A549 (cell line): ENCODE data around the gene CABP7. TPM values are rescaled to one million over a fixed set of nuclear protein-coding genes. Genes with fewer than 3 reads are reported as not detected.

Source experiments
- ATAC-seq, 2 experiments: fragments of 200-7000 bp in 1 of 2; fragments of >200 bp in 1 of 2; cut with Nextera tagmentation in 1 of 2; cut with Tn5 transposase in 1 of 2; 3 replicates each; pipeline versions ENCODE4 v1.8.0 to v1.9.1; 2018 to 2020; ENCODE audit warnings: mild to moderate bottlenecking in 1 of 2, moderate library complexity in 1 of 2
- CTCF ChIA-PET: fragments of 300-600 bp; sonication (Branson Sonifier 250); formaldehyde crosslinking; extraction: SDS; loops from one replicate; lab custom pipeline; 2021; ENCODE audit warnings: antibody characterized with exemption, inconsistent platforms; lab: Yijun Ruan, JAX
- POLR2A ChIA-PET: fragments of 350-600 bp; formaldehyde crosslinking; extraction: SDS; loops from one replicate; lab custom pipeline; 2021; ENCODE audit warnings: antibody characterized with exemption, inconsistent platforms; lab: Yijun Ruan, JAX
- DNase-seq, 2 experiments: peaks; one replicate each; pipeline versions ENCODE4 v3.0.0 to v3.0.0-alpha.2; 2011 to 2016; ENCODE audit warnings: low read depth in 1 of 2, low spot score in 1 of 2
- FAIRE-seq: peaks from 2 replicates; lab custom pipeline; 2011; peaks lifted over from hg19 to GRCh38; lab: Jason Lieb, UNC
- H3K27ac ChIP-seq, 2 experiments: fragments of >200 bp; sonication (Bioruptor Twin); formaldehyde crosslinking; 3 replicates each; pipeline ENCODE4 v1.5.1; 2016 to 2017
- H3K4me1 ChIP-seq: fragments of >200 bp; sonication (Bioruptor Twin); formaldehyde crosslinking; 3 replicates; pipeline ENCODE4 v1.6.1; 2016
- H3K4me2 ChIP-seq: fragments of >200 bp; sonication (Bioruptor Twin); formaldehyde crosslinking; 3 replicates; pipeline ENCODE4 v1.6.1; 2016
- H3K4me3 ChIP-seq: fragments of >200 bp; sonication (Bioruptor Twin); formaldehyde crosslinking; 3 replicates; pipeline ENCODE4 v1.5.1; 2016
- H3K9me3 ChIP-seq: fragments of >200 bp; sonication (Bioruptor Twin); formaldehyde crosslinking; 3 replicates; pipeline ENCODE4 v1.6.1; 2016
- CBX2 ChIP-seq: fragments of 200-600 bp; sonication (generic); IDR thresholded peaks from 2 replicates; pipeline ENCODE4 v1.6.1; 2016; ENCODE audit warnings: low read depth, mild to moderate bottlenecking, borderline replicate concordance
- CTCF ChIP-seq: fragments of >200 bp; sonication (Bioruptor Twin); formaldehyde crosslinking; IDR thresholded peaks from 3 replicates; pipeline ENCODE4 v1.5.1; 2016
- EHMT2 ChIP-seq: fragments of 200-600 bp; sonication (generic); IDR thresholded peaks from 2 replicates; pipeline ENCODE4 v1.6.1; 2016; ENCODE audit warnings: antibody characterized with exemption, low read depth, mild to moderate bottlenecking, moderate library complexity
- ESRRA ChIP-seq: fragments of 150-350 bp; IDR thresholded peaks from 2 replicates; pipeline ENCODE4 v1.6.1; 2014; ENCODE audit warnings: mild to moderate bottlenecking, low read length, borderline replicate concordance
- NFE2L2 ChIP-seq: fragments of 150-350 bp; conservative IDR thresholded peaks from 2 replicates; pipeline ENCODE4 v1.6.1; 2014; ENCODE audit warnings: low read length
- PBX3 ChIP-seq: IDR thresholded peaks from 2 replicates; pipeline ENCODE4 v1.6.1; 2012
- POLR2A ChIP-seq: IDR thresholded peaks from 2 replicates; pipeline ENCODE4 v1.6.1; 2012; ENCODE audit warnings: mild to moderate bottlenecking, low read length
- POLR2AphosphoS2 ChIP-seq: conservative IDR thresholded peaks from 2 replicates; pipeline ENCODE4 v1.6.1; 2012; ENCODE audit warnings: low read length, improper control_type of control experiment, inconsistent platforms
- RAD21 ChIP-seq, 2 experiments: fragments of >200 bp in 1 of 2; sonication (Bioruptor Twin) in 1 of 2; formaldehyde crosslinking in 1 of 2; IDR thresholded peaks in 1 of 2; conservative IDR thresholded peaks in 1 of 2; 2 replicates in 1 of 2; 3 replicates in 1 of 2; pipeline ENCODE4 v1.6.1; 2012 to 2018; ENCODE audit warnings: inconsistent platforms in 1 of 2
- RARB ChIP-seq: fragments of 250-450 bp; sonication (Bioruptor Pico); IDR thresholded peaks from 2 replicates; pipeline ENCODE4 v1.8.0; 2021; ENCODE audit warnings: mild to moderate bottlenecking, moderate library complexity
- RCOR1 ChIP-seq: fragments of 150-350 bp; IDR thresholded peaks from 2 replicates; pipeline ENCODE4 v1.6.1; 2014; ENCODE audit warnings: antibody characterized with exemption, low read length, low read depth
- REST ChIP-seq: fragments of 200-600 bp; sonication (generic); IDR thresholded peaks from 2 replicates; pipeline ENCODE4 v1.6.1; 2016; ENCODE audit warnings: antibody characterized with exemption, mild to moderate bottlenecking, moderate library complexity
- RFX5 ChIP-seq: fragments of 450-650 bp; IDR thresholded peaks from 2 replicates; pipeline ENCODE4 v1.7.1; 2014; ENCODE audit warnings: antibody characterized with exemption, mild to moderate bottlenecking, moderate library complexity
- SMC3 ChIP-seq: fragments of >200 bp; sonication (Bioruptor Twin); formaldehyde crosslinking; IDR thresholded peaks from 3 replicates; pipeline ENCODE4 v1.6.1; 2018; ENCODE audit warnings: inconsistent platforms
- TFCP2L1 ChIP-seq: fragments of 250-450 bp; sonication (Bioruptor Pico); IDR thresholded peaks from 2 replicates; pipeline ENCODE4 v1.5.0; 2021; ENCODE audit warnings: mild to moderate bottlenecking
- TP53 ChIP-seq: fragments of 250-450 bp; sonication (Bioruptor Pico); IDR thresholded peaks from 2 replicates; pipeline ENCODE4 v1.5.0; 2021; ENCODE audit warnings: mild to moderate bottlenecking, moderate library complexity
- USF2 ChIP-seq: fragments of 450-650 bp; IDR thresholded peaks from 2 replicates; pipeline ENCODE4 v1.6.1; 2014; ENCODE audit warnings: antibody characterized with exemption
- ZSCAN20 ChIP-seq: fragments of 250-450 bp; sonication (Bioruptor Pico); IDR thresholded peaks from 2 replicates; pipeline ENCODE4 v1.8.0; 2022; ENCODE audit warnings: mild to moderate bottlenecking, moderate library complexity
- WGBS: methylation state at CpG from one replicate; pipeline ENCODE4 v1.1.6; 2017; ENCODE audit errors: missing lambda C conversion rate; 5-methylcytosine and 5-hydroxymethylcytosine counted together
- polyA plus RNA-seq, 4 experiments: library from polyadenylated mRNA; depleted of rRNA in 3 of 4; stranded (reverse); fragments of >200 nt; fragmentation: RNase III in 1 of 4; extraction: RNeasy Plus Mini Kit Qiagen cat#74134 plus additional on column Dnase treatment in 1 of 4; gene quantifications; 2 replicates in 3 of 4; 3 replicates in 1 of 4; pipeline ENCODE4 v1.2.3, GENCODE V29; 2011 to 2017

Gene CABP7
- polyA plus RNA-seq, 2 of the 4 experiments (the other 2 are of a cell fraction): 0.05 to 0.15 TPM

GRCh38 chr22:29723766-29724165 is 4.0 kb downstream of the CABP7 start:
- Histone ChIP-seq H3K4me2 (no peak overlapping the region), H3K9me3 (no peaks in the 10 kb centered on the region), H3K4me1 (peaks cover 4% of the 10 kb centered on the region; the same call in 1 of the 3 replicates), H3K4me3 (no peak overlapping the region), H3K27ac (no peak overlapping the region)
- POLR2A ChIA-PET: no interaction called here
- CTCF ChIA-PET: interaction anchor here (1.6 kb wide), 1 partner anchor 281 kb away, joined by 5 read pairs; no protein-coding TSS in a partner anchor
- FAIRE-seq: no peak
- no peak for ATAC-seq
- TF ChIP-seq CBX2 (no peak), RFX5 (no peak)
- 84% methylated on average over 6 of the region's 10 CpGs for WGBS
- no peak for DNase-seq

GRCh38 chr22:29724843-29725242 is 5.0 kb downstream of the CABP7 start:
- Histone ChIP-seq H3K9me3 (no peaks in the 10 kb centered on the region), H3K4me1 (peaks cover 4% of the 10 kb centered on the region; the same call in 1 of the 3 replicates), H3K27ac (no peak overlapping the region), H3K4me3 (no peak overlapping the region), H3K4me2 (no peak overlapping the region)
- TF ChIP-seq TP53 (CRISPR knock-in tag) (no peak), REST (no peak), RFX5 (no peak), NFE2L2 (no peak), RAD21 (conservative IDR thresholded peaks at IDR 0.05 in 1 of 2, IDR thresholded peaks at IDR 0.05 in 1 of 2) (no peak), RARB (CRISPR knock-in tag) (no peak), EHMT2 (no peak), SMC3 (no peak), USF2 (no peak), ESRRA (no peak), TFCP2L1 (CRISPR knock-in tag) (no peak), PBX3 (no peak), ZSCAN20 (no peak), POLR2A (no peak), CTCF (no peak), POLR2AphosphoS2 (no peak), RCOR1 (no peak)
- CTCF ChIA-PET: interaction anchor here (1.2 to 1.3 kb wide), 2 partner anchors 35 to 364 kb away, joined by 3 to 7 read pairs; no protein-coding TSS in a partner anchor
- POLR2A ChIA-PET: no interaction called here
- 75% methylated on average over 4 of the region's 8 CpGs for WGBS
- no peak for DNase-seq
- FAIRE-seq: no peak
- ATAC-seq: no peak
